ENCODE results near the gene CDC16. TPM values are rescaled to one million over a fixed set of nuclear protein-coding genes. Genes with fewer than 3 reads are reported as not detected.

CDC16 gene
- total and polyA plus RNA-seq, 2 of the 8 experiments (the other 6 are each of a cell fraction or from before 2014, with no cell fraction given), result 42.5 to 83.4 TPM

DNA sequence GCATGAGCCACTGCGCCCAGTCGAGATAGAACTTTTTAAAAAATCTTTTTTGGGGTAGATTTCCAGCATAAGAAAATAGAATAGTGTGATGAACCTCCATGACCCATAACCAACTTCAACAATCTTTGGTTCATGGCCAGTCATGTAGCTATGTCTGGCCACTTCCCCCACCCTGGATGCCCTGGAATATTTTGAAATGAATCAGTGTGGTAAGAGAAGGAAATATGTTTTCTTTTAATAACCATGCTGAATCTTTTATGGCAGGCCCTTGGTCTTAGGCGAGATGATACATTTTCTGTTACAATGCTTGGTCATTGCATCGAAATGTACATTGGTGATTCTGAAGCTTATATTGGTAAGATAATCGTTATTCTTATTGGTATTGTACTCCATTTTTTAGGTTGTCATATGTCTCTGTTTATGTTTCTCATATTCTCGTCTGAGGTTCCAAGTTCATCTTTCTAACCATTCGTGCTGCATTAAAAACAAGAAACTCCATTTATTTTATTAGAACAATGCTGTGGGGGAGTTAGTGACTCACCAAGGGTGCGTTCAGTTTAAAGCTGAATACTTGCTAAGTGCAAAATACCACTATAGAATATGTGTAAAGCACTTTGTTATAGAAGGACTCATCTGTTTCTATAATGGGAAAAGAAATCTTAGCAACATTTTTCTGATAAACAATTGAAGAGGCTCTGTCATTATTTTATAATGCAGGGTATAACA, 30.4 kb downstream of the CDC16 start:
- 93% methylated on average over 8 of the region's 8 CpGs; no CpG with 5 or more reads in 1 of the 2 experiments for WGBS, 2 experiments (ENCODE audit: extremely low coverage in 1 of 2, insufficient coverage in 1 of 2, insufficient read length in 1 of 2, insufficient replicate concordance in 2 of 2, low coverage in 1 of 2, low lambda C conversion rate in 2 of 2, missing lambda C conversion rate in 1 of 2)
- FAIRE-seq, result no peak
- H2BK120ac ChIP-seq (replicated peaks; ENCODE audit: low read depth, low read length), result no peak overlapping the region

More for the DNA sequence above, 30.4 kb downstream of the CDC16 start:
- Histone ChIP-seq H3K4me1 (replicated peaks in 1 of 4; ENCODE audit: control insufficient read depth in 3 of 4, insufficient read depth in 4 of 4, low read length in 3 of 4) (no peaks in the 10 kb centered on the region), H3K4me2 (ENCODE audit: insufficient read depth in 1 of 2, low read depth in 2 of 2, low read length in 2 of 2) (no peak overlapping the region), H3K18ac (ENCODE audit: extremely low read depth, low read length) (no peak overlapping the region), H3K56ac (replicated peaks; ENCODE audit: insufficient read length, low read depth, low read length) (no peak overlapping the region), H3K23me2 (ENCODE audit: low read depth, low read length) (no peaks in the 10 kb centered on the region), H3K27me3 (replicated peaks in 1 of 4; ENCODE audit: control insufficient read depth in 3 of 4, extremely low read depth in 1 of 4, insufficient read depth in 3 of 4, low read length in 3 of 4) (no peaks in the 10 kb centered on the region), H4K20me1 (replicated peaks in 1 of 2; ENCODE audit: control insufficient read depth in 1 of 2, insufficient read depth in 2 of 2, low read length in 2 of 2) (peaks cover 0 to 10% of the 10 kb centered on the region in 2 experiments), H4K91ac (replicated peaks; ENCODE audit: insufficient read length, low read length) (no peak overlapping the region), H2BK20ac (ENCODE audit: low read length) (no peak overlapping the region), H4K8ac (ENCODE audit: extremely low read depth, insufficient read depth, low read length) (no peak overlapping the region), H2AK5ac (ENCODE audit: low read depth, low read length) (no peak overlapping the region), H2BK12ac (ENCODE audit: low read depth, low read length) (no peak overlapping the region), H3K9me3 (ENCODE audit: insufficient read depth in 2 of 2, low read depth in 1 of 2, low read length in 1 of 2) (no peaks in the 10 kb centered on the region), H3K14ac (ENCODE audit: insufficient read length) (no peak overlapping the region), H3K27ac (ENCODE audit: low read depth, low read length) (no peak overlapping the region), H4K5ac (ENCODE audit: insufficient read length, low read depth, low read length) (no peak overlapping the region), H3K23ac (ENCODE audit: insufficient read length) (no peak overlapping the region), H3K4ac (replicated peaks; ENCODE audit: insufficient read length, low read depth, low read length) (no peak overlapping the region), H2BK15ac (ENCODE audit: low read length) (no peak overlapping the region), H3K36me3 (ENCODE audit: control insufficient read depth in 2 of 4, insufficient read depth in 4 of 4, low read length in 3 of 4) (peaks cover 24 to 89% (median 70%) of the 10 kb centered on the region in 4 experiments), H3K79me1 (ENCODE audit: low read depth, low read length) (no peaks in the 10 kb centered on the region), H3K79me2 (ENCODE audit: control insufficient read depth in 1 of 2, insufficient read depth in 2 of 2, low read length in 2 of 2) (no peaks in the 10 kb centered on the region), H2AFZ (ENCODE audit: low read length) (no peak overlapping the region), H3K9ac (replicated peaks in 1 of 4; ENCODE audit: extremely low read depth in 1 of 4, low read depth in 3 of 4, low read length in 3 of 4) (no peak overlapping the region), H3K4me3 (ENCODE audit: extremely low read depth in 1 of 4, insufficient read depth in 2 of 4, low read depth in 3 of 4, low read length in 4 of 4) (no peak overlapping the region), H2BK5ac (ENCODE audit: low read depth, low read length) (no peak overlapping the region)
- ChIA-PET POLR2A (ENCODE audit: partially characterized antibody) (interaction anchor here (1.0 to 2.3 kb wide), 5 partner anchors 9 to 16 kb away, joined by 3 to 9 read pairs (median 6); partner anchors contain the start of gene UPF3A), CTCF (ENCODE audit: partially characterized antibody) (no interaction called here)
- DNase-seq (ENCODE audit: low read depth in 1 of 2, low spot score in 2 of 2), result no peak
- TF ChIP-seq ZNF274 (IDR thresholded peaks at IDR 0.05; ENCODE audit: borderline replicate concordance, extremely low read depth, low read length) (no peak), RNF2 (IDR thresholded peaks at IDR 0.05; ENCODE audit: borderline replicate concordance, low read depth, low read length, missing control alignments, poor library complexity, severe bottlenecking) (no peak), CHD1 (IDR thresholded peaks at IDR 0.05; ENCODE audit: low read depth, low read length) (no peak), GTF2F1 (IDR thresholded peaks at IDR 0.05; ENCODE audit: borderline replicate concordance, low read depth, low read length) (no peak)
